ENCODE results near the gene NOP10. TPM values are rescaled to one million over a fixed set of nuclear protein-coding genes. Genes with fewer than 3 reads are reported as not detected.
A peak's percentile ranks its signal among the peaks of the same experiment; 100 is the strongest.

NOP10 gene
- total RNA-seq, 1 donor = 216 TPM

DNA sequence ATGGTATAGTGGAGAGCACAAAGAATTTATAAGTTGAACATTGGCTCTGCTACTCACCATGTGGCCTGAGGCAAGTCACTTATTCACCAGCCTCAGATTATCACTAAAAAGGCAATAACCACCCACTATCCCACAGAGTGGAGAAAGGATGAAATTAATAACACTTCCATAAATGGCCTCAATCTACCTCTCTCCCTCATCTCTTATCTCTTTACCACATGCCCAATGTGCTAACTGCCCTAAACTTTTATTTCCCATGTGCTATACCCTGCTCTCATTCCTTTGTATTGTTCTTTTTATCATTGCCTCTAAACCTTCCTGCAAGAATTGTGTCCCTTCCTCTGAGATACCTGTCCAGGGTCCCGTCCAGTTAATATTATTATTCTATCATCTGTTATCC lies 31.4 kb downstream of the NOP10 start:
- Histone ChIP-seq H2AFZ (ENCODE audit: low read length) (no peak overlapping the region), H3K9me3 (ENCODE audit: low read depth, low read length) (no peaks in the 10 kb centered on the region), H3K4me2 (ENCODE audit: insufficient read depth, low read length) (no peak overlapping the region), H3K27me3 (ENCODE audit: insufficient read depth, low read length) (no peaks in the 10 kb centered on the region), H3K4me1 (ENCODE audit: insufficient read depth, low read length) (peaks cover 7% of the 10 kb centered on the region), H3K79me2 (ENCODE audit: insufficient read depth, low read length) (peaks cover 45% of the 10 kb centered on the region), H4K20me1 (ENCODE audit: insufficient read depth, low read length) (no peaks in the 10 kb centered on the region), H3K36me3 (ENCODE audit: insufficient read depth, low read length) (no peaks in the 10 kb centered on the region), H3K27ac (ENCODE audit: low read depth, low read length) (no peak overlapping the region), H3K4me3 (ENCODE audit: insufficient read depth, low read length) (no peak overlapping the region)
- TF ChIP-seq, protein P1, sequence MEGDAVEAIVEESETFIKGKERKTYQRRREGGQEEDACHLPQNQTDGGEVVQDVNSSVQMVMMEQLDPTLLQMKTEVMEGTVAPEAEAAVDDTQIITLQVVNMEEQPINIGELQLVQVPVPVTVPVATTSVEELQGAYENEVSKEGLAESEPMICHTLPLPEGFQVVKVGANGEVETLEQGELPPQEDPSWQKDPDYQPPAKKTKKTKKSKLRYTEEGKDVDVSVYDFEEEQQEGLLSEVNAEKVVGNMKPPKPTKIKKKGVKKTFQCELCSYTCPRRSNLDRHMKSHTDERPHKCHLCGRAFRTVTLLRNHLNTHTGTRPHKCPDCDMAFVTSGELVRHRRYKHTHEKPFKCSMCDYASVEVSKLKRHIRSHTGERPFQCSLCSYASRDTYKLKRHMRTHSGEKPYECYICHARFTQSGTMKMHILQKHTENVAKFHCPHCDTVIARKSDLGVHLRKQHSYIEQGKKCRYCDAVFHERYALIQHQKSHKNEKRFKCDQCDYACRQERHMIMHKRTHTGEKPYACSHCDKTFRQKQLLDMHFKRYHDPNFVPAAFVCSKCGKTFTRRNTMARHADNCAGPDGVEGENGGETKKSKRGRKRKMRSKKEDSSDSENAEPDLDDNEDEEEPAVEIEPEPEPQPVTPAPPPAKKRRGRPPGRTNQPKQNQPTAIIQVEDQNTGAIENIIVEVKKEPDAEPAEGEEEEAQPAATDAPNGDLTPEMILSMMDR (IDR thresholded peaks at IDR 0.05; ENCODE audit: extremely low read depth, low read depth, low read length) = no peak
- no peak for DNase-seq (ENCODE audit: insufficient read length, low spot score, missing footprints)

DNA sequence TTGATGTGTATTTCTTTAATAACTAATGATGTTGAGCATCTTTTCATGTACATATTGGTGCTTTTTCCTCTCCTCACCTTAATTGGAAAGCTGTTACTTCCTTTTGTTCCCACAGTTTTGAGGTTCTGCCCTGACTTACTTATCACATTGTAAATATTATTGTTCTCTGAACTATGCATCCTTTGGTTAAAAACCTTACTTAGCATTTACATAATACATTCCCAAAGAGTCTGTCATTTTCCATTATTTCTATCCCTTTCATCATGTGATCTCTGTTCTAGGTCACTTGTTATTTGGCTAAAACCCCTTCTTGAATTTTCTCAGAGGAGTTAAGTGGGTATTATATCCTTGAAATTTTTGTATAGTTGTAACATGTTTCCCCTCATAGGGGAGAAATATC lies 38.3 kb downstream of the NOP10 start:
- Histone ChIP-seq H3K4me2 (ENCODE audit: insufficient read depth, low read length) (peak overlapping the region; percentile 23), H3K4me1 (ENCODE audit: insufficient read depth, low read length) (peaks cover 15% of the 10 kb centered on the region), H3K79me2 (ENCODE audit: insufficient read depth, low read length) (peaks cover 48% of the 10 kb centered on the region), H3K9me3 (ENCODE audit: low read depth, low read length) (no peaks in the 10 kb centered on the region), H3K27me3 (ENCODE audit: insufficient read depth, low read length) (no peaks in the 10 kb centered on the region), H3K4me3 (ENCODE audit: insufficient read depth, low read length) (no peak overlapping the region), H3K27ac (ENCODE audit: low read depth, low read length) (peak overlapping the region; percentile 49), H2AFZ (ENCODE audit: low read length) (no peak overlapping the region), H3K36me3 (ENCODE audit: insufficient read depth, low read length) (no peaks in the 10 kb centered on the region), H4K20me1 (ENCODE audit: insufficient read depth, low read length) (no peaks in the 10 kb centered on the region)
- no peak for DNase-seq (ENCODE audit: insufficient read length, low spot score, missing footprints)
- TF ChIP-seq, protein P1 (IDR thresholded peaks at IDR 0.05; ENCODE audit: extremely low read depth, low read depth, low read length) = no peak

DNA sequence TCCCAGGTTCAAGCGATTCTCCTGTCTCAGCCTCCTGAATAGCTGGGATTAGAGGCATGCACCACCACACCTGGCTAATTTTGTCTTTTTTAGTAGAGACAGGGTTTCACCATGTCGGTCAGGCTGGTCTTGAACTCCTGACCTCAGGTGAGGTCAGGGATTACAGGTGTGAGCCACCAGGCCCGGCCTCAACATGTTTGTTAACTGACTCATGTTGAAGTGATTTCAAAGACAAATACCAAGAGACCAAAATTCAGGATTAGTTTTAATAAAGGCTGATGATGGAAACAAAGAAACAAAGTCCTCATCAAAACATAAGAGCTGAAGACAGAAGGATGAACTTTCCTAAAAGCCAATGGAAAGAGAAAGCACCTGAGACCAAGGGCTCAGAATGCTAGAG lies 41.9 kb downstream of the NOP10 start:
- TF ChIP-seq, protein P1 (IDR thresholded peaks at IDR 0.05; ENCODE audit: extremely low read depth, low read depth, low read length) = no peak
- no peak overlapping the region for H3K4me3 ChIP-seq (ENCODE audit: insufficient read depth, low read length)
- no peaks in the 10 kb centered on the region for H3K36me3 ChIP-seq (ENCODE audit: insufficient read depth, low read length)
- no peaks in the 10 kb centered on the region for H3K27me3 ChIP-seq (ENCODE audit: insufficient read depth, low read length)
- H3K27ac ChIP-seq (ENCODE audit: low read depth, low read length) = no peak overlapping the region
- peaks cover 58% of the 10 kb centered on the region for H3K79me2 ChIP-seq (ENCODE audit: insufficient read depth, low read length)
- no peaks in the 10 kb centered on the region for H4K20me1 ChIP-seq (ENCODE audit: insufficient read depth, low read length)
- H2AFZ ChIP-seq (ENCODE audit: low read length) = no peak overlapping the region
- DNase-seq (ENCODE audit: insufficient read length, low spot score, missing footprints) = no peak
- no peak overlapping the region for H3K4me2 ChIP-seq (ENCODE audit: insufficient read depth, low read length)
- H3K4me1 ChIP-seq (ENCODE audit: insufficient read depth, low read length) = peaks cover 28% of the 10 kb centered on the region
- H3K9me3 ChIP-seq (ENCODE audit: low read depth, low read length) = no peaks in the 10 kb centered on the region

DNA sequence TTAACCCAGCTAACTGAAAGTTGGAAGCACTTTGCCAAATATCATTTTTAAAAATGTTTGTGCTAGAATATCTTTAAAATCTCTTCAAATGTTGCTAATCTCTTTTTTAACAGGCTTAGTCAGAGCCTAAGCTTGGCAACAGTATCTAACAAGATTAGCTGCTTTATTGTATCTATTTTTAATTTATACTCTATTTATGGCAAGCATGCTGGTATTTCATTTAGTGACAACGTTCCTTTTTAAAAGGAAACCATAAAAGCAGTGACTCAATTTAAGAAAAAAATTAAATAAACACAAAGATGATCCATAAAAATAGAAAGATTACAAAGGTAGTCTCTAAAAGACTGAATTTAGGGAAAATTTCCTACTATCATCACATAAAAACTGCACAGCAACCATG lies 45.9 kb downstream of the NOP10 start:
- Histone ChIP-seq H3K36me3 (ENCODE audit: insufficient read depth, low read length) (no peaks in the 10 kb centered on the region), H3K27ac (ENCODE audit: low read depth, low read length) (peak overlapping the region; percentile 60), H3K4me3 (ENCODE audit: insufficient read depth, low read length) (no peak overlapping the region), H3K27me3 (ENCODE audit: insufficient read depth, low read length) (no peaks in the 10 kb centered on the region), H3K9me3 (ENCODE audit: low read depth, low read length) (no peaks in the 10 kb centered on the region), H2AFZ (ENCODE audit: low read length) (no peak overlapping the region), H3K4me1 (ENCODE audit: insufficient read depth, low read length) (peaks cover 13% of the 10 kb centered on the region), H3K4me2 (ENCODE audit: insufficient read depth, low read length) (peak overlapping the region; percentile 50), H4K20me1 (ENCODE audit: insufficient read depth, low read length) (no peaks in the 10 kb centered on the region), H3K79me2 (ENCODE audit: insufficient read depth, low read length) (peaks cover 71% of the 10 kb centered on the region)
- DNase-seq (ENCODE audit: insufficient read length, low spot score, missing footprints) = peak; percentile 48
- TF ChIP-seq, protein P1 (IDR thresholded peaks at IDR 0.05; ENCODE audit: extremely low read depth, low read depth, low read length) = no peak

All from osteoblast (primary cell).